NCI-H2227 (cell line): ENCODE measurements around the gene ASGR2.
A peak's percentile ranks its signal among the peaks of the same experiment; 100 is the strongest.
"Not testable (repeated sequence)": the region's sequence is repeated elsewhere in the genome, so short reads cannot be mapped to it uniquely, and the experiment has no call there.

Source experiments
- DNase-seq: peaks from one replicate; lab custom pipeline; 2025; ENCODE audit not compliant: unreplicated experiment; lab: John Stamatoyannopoulos, UW

The ASGR2 gene

GRCh38 chr17:7114241-7114874 is at the start of gene ASGR2:
TSS of gene ASGR2 (minus strand) at chr17:7114822. CDS start at chr17:7114240, 582 bp downstream.
- no peak for DNase-seq

DNA sequence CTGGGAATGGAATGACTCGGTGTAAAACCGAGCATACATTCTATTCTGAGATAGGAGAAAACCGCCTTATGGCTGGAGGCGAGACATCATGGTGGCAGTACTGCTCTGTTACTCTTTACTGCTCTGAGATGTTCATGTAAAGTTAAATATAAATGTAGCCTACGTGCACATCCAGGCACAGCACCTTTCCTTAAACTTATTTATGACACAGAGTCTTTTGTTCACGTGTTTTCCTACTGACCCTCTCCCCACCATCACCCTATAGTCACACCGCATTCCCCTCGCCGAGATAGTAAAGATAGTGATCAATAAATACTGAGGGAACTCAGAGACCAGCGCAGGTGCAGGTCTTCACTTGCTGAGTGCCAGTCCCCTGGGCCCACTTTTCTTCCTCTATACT is 44.9 kb upstream of the ASGR2 start:
- DNase-seq: not testable (repeated sequence)

DNA sequence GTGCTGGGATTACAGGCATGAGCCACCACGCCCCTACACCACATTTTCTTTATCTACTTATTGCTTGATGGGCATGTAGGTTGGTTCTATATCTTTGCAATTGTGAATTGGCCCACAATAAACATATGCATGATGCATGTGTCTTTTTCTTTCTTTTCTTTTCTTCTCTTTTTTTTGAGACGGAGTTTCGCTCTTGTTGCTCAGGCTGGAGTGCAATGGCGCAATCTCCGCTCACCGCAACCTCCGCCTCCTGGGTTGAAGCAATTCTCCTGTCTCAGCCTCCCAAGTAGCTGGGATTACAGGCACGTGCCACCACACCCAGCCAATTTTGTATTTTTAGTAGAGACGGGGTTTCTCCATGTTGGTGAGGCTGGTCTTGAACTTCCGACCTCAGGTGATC is 43.8 kb upstream of the ASGR2 start:
- DNase-seq: not testable (repeated sequence)

- no peak for DNase-seq
Measured at GRCh38 chr17:7156342-7156940, 41.8 kb upstream of the ASGR2 start.

GRCh38 chr17:7147772-7148171 is 33.1 kb upstream of the ASGR2 start:
- no peak for DNase-seq

- no peak for DNase-seq
Measured at GRCh38 chr17:7146115-7146514, 31.5 kb upstream of the ASGR2 start.

DNA sequence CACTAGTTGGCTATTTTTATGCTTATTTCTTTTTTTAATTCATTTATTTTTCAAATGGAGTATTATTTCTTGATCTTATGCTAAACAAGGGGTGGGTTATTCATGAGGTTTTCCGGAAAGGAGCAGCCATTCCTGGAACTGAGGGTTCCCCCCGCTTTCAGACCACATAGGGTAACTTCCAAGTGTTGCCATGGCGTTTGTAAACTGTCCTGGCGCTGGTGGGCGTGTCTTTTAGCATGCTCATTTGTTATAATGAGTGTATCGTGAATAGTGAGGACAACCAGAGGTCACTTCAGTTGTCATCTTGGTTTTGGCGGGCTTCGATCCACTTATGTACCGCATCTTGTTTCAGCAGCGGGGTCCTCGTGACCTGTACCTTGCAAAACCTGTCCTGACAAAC is 29.6 kb upstream of the ASGR2 start:
- DNase-seq: peak; percentile 6

- DNase-seq: no peak
Measured at GRCh38 chr17:7141824-7142223, 27.2 kb upstream of the ASGR2 start.

GRCh38 chr17:7139400-7139799 is 24.8 kb upstream of the ASGR2 start:
- no peak for DNase-seq

- no peak for DNase-seq
Measured at GRCh38 chr17:7138800-7139381, 24.3 kb upstream of the ASGR2 start.

DNA sequence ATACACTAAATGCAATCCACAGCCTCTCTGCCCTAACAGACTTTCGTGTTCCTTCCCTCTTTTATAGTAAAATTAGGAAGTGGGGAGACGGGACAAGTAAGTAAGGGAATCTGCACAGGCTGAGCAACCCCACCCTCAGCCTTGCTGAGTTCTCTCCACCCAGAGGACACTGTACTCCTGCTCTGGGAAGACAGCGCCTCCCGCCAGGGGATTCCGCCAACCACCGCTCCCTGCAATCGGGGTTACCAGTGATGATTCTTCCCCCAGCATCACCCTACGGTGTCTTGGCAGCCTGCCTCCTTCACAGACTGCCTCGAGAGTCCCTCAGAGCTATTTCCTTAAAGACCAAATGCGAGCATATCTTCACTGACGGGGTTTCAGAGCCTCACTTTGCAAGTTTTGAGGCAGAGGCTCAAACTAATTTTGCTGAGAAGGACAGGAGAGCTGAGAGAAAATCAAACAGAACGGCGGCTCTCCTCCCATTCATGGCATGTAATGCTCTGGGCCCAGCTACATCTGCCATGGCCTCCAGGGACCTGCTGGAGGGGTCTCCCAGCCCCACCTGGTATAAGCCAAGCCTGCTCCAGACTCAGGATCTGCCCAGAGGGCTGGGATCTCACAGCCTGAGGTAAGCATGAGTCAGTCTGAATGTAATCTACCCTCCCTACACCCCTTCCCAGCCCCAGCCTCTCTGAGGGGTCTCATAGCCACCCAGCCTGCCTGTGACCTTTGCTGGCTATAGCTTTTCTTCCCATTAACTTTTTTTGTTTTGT is 22.7 kb upstream of the ASGR2 start:
- no peak for DNase-seq

GRCh38 chr17:7136266-7136877 is 21.8 kb upstream of the ASGR2 start:
- peak; percentile 65 for DNase-seq

GRCh38 chr17:7133916-7134315 is 19.3 kb upstream of the ASGR2 start:
- DNase-seq: no peak

DNA sequence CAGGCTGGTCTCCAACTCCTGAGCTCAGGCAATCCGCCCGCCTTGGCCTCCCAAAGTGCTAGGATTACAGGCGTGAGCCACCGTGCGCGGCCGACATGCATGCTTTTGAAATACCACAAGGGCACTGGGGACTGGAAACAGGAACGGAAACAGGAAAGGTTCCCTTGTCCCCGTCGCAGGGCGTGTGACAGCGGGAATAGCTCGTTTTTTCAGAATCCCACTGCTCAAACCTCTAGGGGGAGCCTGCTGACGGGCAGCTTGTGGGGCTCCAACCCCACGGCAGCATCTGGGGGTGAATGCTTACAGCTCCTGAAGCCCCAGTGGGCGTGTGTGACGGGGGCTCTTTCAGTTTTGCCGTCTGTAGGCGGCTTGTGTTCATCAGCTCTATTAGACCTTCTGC is 18.8 kb upstream of the ASGR2 start:
- DNase-seq: peak; percentile 20

DNA sequence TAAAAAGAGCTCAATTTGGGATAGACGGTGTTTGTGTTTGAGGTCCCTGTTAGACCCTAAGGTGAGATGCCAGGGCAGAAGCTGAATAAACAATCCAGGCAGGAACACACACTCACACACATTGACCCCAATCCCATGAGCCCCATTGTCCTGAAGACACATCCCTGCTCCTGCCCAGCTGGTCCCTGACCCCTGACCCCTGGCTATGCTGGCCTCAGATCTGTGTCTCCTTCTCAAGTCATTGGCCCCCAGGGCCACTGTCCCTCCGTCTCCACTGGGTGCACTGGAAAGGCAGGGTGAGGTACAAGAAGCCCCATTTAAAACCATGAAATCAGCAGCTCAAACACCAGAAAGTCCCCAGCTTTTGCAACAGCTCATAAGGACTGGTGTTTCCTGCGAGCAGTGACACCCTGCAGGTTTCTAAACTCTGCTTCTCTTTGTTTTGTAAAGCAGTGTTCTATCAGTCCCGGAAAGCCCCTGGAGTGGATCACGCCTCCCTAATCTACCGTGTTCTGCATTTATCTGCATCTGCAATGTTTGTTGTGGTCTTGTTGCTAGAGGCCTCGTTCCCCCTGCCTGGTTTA is 18.0 kb upstream of the ASGR2 start:
- peak; percentile 15 for DNase-seq

DNA sequence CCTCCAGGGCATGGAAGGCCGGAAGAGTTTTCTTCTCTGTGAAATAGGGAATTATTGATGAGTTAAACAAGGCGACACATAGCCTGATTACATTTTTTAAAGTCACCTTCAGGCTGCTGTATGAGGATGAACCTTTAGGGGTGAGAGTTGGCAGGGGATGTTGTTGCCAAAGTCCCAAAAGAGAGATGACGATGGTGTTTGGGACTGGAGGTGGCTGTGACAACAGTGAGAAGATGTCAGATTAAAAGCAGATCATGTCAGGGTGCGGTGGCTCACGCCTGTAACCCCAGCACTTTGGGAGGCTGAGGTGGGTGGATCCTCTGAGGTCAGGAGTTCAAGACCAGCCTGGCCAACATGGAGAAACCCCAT is 16.8 kb upstream of the ASGR2 start:
- no peak for DNase-seq

- no peak for DNase-seq
Measured at GRCh38 chr17:7130621-7131422, 16.2 kb upstream of the ASGR2 start.

DNA sequence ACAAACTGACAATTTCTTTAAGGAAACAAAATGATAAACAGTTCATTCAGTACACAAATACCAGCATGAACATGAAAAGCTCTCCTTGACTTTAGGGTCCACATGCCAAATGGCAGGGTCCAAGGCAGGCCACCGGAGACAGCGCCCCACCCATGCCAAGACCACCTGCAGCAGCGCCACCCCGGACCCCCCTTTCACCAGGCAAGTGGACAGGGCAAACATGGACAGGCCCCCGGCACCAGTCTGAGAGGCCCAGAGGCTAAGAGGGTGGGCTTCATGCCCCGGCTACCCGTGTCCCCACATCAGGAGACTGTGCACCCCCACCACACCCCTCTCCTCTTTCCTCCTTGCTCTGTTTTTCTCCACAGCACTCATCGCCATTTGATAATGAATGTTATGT is 14.7 kb upstream of the ASGR2 start:
- no peak for DNase-seq

- no peak for DNase-seq
Measured at GRCh38 chr17:7128160-7128559, 13.5 kb upstream of the ASGR2 start.

DNA sequence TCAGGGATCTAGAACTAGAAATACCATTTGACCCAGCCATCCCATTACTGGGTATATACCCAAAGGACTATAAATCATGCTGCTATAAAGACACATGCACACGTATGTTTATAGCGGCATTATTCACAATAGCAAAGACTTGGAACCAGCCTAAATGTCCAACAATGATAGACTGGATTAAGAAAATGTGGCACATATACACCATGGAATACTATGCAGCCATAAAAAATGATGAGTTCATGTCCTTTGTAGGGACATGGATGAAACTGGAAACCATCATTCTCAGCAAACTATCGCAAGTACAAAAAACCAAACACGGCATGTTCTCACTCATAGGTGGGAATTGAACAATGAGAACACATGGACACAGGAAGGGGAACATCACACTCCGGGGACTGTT is 12.9 kb upstream of the ASGR2 start:
- DNase-seq: not testable (repeated sequence)
